Activated CD8-positive, alpha-beta T cell treated with anti-CD3 and anti-CD28 coated beads, Interleukin-2, amount 10 ng/mL, durations not matched to agents 7 days and 5 days (primary cell): ENCODE measurements around the gene GLYATL1B. TPM values are rescaled to one million over a fixed set of nuclear protein-coding genes. Genes with fewer than 3 reads are reported as not detected.
"Not testable (repeated sequence)": the region's sequence is repeated elsewhere in the genome, so short reads cannot be mapped to it uniquely, and the experiment has no call there.

Experiments used
- ATAC-seq: fragments of 150-1000 bp; cut with Tn5 transposase; one replicate; pipeline ENCODE4 v1.10.0; 2021; ENCODE audit warnings: moderate library complexity
- CTCF ChIA-PET: fragments of 350-600 bp; sonication (Branson Sonifier 250); formaldehyde crosslinking; loops from one replicate; lab custom pipeline; 2021; ENCODE audit warnings: antibody characterized with exemption; lab: Charles Lee
- POLR2A ChIA-PET: fragments of 350-600 bp; sonication (Branson Sonifier 250); formaldehyde crosslinking; loops from one replicate; lab custom pipeline; 2021; ENCODE audit warnings: antibody characterized with exemption; lab: Charles Lee
- DNase-seq: peaks from one replicate; pipeline ENCODE4 v3.0.0-alpha.2; 2020
- H3K27ac Mint-ChIP-seq: one replicate; pipeline ENCODE4 v1.8.0; 2021; ENCODE audit warnings: mild to moderate bottlenecking, mixed read lengths
- H3K27me3 Mint-ChIP-seq: one replicate; pipeline ENCODE4 v1.8.0; 2021; ENCODE audit warnings: low read depth, mixed read lengths
- H3K36me3 Mint-ChIP-seq: one replicate; pipeline ENCODE4 v1.8.0; 2021; ENCODE audit warnings: low read depth, mixed read lengths
- H3K4me1 Mint-ChIP-seq: one replicate; pipeline ENCODE4 v1.8.0; 2021; ENCODE audit warnings: low read depth, mixed read lengths
- H3K4me3 Mint-ChIP-seq: one replicate; pipeline ENCODE4 v1.8.0; 2021; ENCODE audit warnings: mild to moderate bottlenecking, mixed read lengths
- H3K9me3 Mint-ChIP-seq: one replicate; pipeline ENCODE4 v1.8.0; 2022; ENCODE audit warnings: mixed read lengths; ENCODE audit not compliant: insufficient read depth
- total RNA-seq, 2 experiments: library from RNA; stranded (reverse); gene quantifications; one replicate each; pipeline ENCODE4 v1.2.3, GENCODE V29; 2021

The GLYATL1B gene
- total RNA-seq, 2 experiments from 2014 or later: not detected

GRCh38 chr11:59135648-59136461, 49.7 kb downstream of the GLYATL1B start:
- peak; percentile 99 for ATAC-seq
- Mint-ChIP-seq H3K27me3 (no peaks in the 10 kb centered on the region), H3K36me3 (peaks cover 63% of the 10 kb centered on the region), H3K4me3 (peak overlapping the region; percentile 54), H3K27ac (peak overlapping the region; percentile 84), H3K9me3 (peaks cover 14% of the 10 kb centered on the region), H3K4me1 (peaks cover 24% of the 10 kb centered on the region)
- peak; percentile 92 for DNase-seq
- CTCF ChIA-PET: interaction anchor here (0.6 to 5.5 kb wide), 38 partner anchors 8 to 553 kb away, joined by 3 to 52 read pairs (median 4); partner anchors contain the start of gene FAM111B
- POLR2A ChIA-PET: interaction anchor here (0.9 to 2.1 kb wide), 2 partner anchors 22 to 28 kb away, joined by 3 to 18 read pairs; partner anchors contain the start of gene FAM111B

- DNase-seq, H3K27me3 Mint-ChIP-seq, H3K9me3 Mint-ChIP-seq, ATAC-seq, H3K27ac Mint-ChIP-seq, H3K4me3 Mint-ChIP-seq: not testable (repeated sequence)
- ChIA-PET CTCF (interaction anchor here (0.6 to 5.5 kb wide), 28 partner anchors 10 to 554 kb away, joined by 3 to 52 read pairs (median 6); partner anchors contain the start of gene FAM111B), POLR2A (interaction anchor here (2.1 kb wide), 1 partner anchor 29 kb away, joined by 18 read pairs; the partner anchor contains the start of gene FAM111B)
- peaks cover 56% of the 10 kb centered on the region for H3K36me3 Mint-ChIP-seq
- peaks cover 31% of the 10 kb centered on the region for H3K4me1 Mint-ChIP-seq
Measured at GRCh38 chr11:59136551-59136950, 50.4 kb downstream of the GLYATL1B start.

DNA sequence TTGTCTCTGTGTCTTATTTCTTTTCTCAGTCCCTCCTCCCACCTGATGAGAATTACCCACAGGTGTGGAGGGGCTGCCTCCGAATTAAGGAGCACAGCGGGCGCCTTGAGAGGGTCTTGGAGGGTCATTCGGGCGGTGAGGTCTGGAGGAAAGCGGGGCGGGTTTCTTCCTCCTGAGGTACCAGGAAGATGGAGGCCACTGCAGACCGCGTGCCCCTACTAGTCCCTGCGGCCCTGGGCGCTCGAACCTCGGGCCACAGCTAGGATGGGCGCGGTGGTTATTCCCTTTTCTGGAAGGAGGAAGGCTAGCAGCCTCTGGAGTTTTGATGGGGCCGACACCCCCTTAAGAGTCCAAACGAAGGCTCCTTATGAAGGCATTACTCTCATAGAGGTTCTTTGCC, 51.1 kb downstream of the GLYATL1B start:
- Mint-ChIP-seq H3K27ac (no peak overlapping the region), H3K4me3 (no peak overlapping the region), H3K36me3 (peaks cover 50% of the 10 kb centered on the region), H3K4me1 (peaks cover 38% of the 10 kb centered on the region), H3K27me3 (no peaks in the 10 kb centered on the region), H3K9me3 (peaks cover 7% of the 10 kb centered on the region)
- ChIA-PET CTCF (interaction anchor here (0.6 to 5.5 kb wide), 3 partner anchors 20 to 1758 kb away, joined by 3 to 47 read pairs (median 44); no protein-coding TSS in a partner anchor), POLR2A (no interaction called here)
- ATAC-seq (no peak), DNase-seq (no peak)

- ChIA-PET CTCF (interaction anchor here (5.5 kb wide), 1 partner anchor 19 kb away, joined by 44 read pairs; no protein-coding TSS in a partner anchor), POLR2A (no interaction called here)
- Mint-ChIP-seq H3K9me3 (no peaks in the 10 kb centered on the region), H3K4me1 (peaks cover 46% of the 10 kb centered on the region), H3K36me3 (peaks cover 48% of the 10 kb centered on the region), H3K27me3 (no peaks in the 10 kb centered on the region), H3K4me3 (no peak overlapping the region), H3K27ac (no peak overlapping the region)
- ATAC-seq (no peak), DNase-seq (no peak)
Measured at GRCh38 chr11:59138643-59139042, 52.5 kb downstream of the GLYATL1B start.

DNA sequence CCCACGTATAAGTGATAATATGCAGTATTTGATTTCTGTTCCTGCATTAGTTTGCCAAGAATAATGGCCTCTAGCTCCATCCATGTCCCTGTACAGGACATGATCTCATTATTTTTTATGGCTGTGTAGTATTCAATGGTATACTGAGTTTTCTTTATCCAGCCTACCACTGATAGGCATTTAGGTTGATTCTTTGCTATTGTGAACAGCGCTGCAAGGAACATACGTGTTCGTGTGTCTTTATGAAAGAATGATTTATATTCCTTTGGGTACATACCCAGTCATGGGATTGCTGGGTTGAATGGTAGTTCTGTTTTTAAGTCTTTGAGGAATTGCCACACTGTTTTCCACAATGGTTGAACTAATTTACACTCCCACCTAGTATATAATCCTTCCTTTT, 55.1 kb downstream of the GLYATL1B start:
- Mint-ChIP-seq H3K27ac (no peak overlapping the region), H3K4me3 (peak overlapping the region; percentile 97), H3K36me3 (peaks cover 46% of the 10 kb centered on the region), H3K4me1 (peaks cover 41% of the 10 kb centered on the region), H3K9me3 (no peaks in the 10 kb centered on the region), H3K27me3 (no peaks in the 10 kb centered on the region)
- no peak for DNase-seq
- POLR2A ChIA-PET: interaction anchor here (1.0 to 3.1 kb wide), 2 partner anchors 34 to 564 kb away, joined by 3 to 23 read pairs; partner anchors contain the start of gene FAM111B
- ATAC-seq: no peak
- CTCF ChIA-PET: interaction anchor here (1.0 to 9.1 kb wide), 8 partner anchors 10 to 619 kb away, joined by 3 to 178 read pairs (median 5); partner anchors contain the start of gene DTX4

DNA sequence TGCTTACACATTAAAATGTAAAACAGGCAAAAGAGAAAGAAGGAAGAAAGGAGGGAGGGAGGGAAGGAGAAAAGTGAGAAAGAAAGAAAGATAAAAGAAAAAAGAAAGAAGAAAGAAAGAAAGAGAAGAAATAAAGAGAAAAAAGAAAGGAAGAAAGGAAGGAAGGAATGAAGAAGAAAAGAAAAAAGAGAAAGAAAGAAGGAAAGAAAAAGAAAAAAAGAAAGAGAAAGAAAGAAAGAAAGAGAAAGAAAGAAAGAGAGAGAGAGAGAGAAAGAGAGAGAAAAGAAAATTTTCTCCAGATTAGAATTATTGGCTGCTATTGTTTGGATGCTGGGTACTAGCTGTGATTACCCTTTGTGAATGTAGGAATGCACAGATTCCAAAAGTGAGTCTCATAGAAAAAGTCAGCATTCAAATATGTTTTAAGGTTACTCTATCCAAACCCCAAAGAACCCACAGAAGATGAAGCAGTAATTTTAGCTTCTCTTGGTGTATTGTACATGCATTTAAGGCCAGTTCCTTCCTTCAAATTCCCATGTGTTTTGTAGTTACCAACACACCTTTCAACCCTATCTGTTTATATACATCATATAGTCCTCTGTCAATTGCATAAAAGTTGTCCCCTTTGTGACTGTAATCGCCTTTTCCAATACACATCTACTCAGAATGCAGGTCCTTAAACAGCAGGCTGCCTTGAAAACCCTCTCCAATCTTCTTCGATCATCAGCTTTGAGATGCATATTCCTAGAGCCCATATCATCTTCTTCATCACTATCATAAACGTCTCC, 55.8 kb downstream of the GLYATL1B start:
- POLR2A ChIA-PET: interaction anchor here (0.6 to 3.1 kb wide), 7 partner anchors 10 to 564 kb away, joined by 3 to 23 read pairs (median 3); partner anchors contain the start of genes DTX4 and FAM111B
- CTCF ChIA-PET: interaction anchor here (0.9 to 9.1 kb wide), 12 partner anchors 9 to 618 kb away, joined by 3 to 178 read pairs (median 4); partner anchors contain the start of genes DTX4 and FAM111B
- Mint-ChIP-seq H3K4me3 (peak overlapping the region; percentile 97), H3K36me3 (peaks cover 53% of the 10 kb centered on the region), H3K27me3 (no peaks in the 10 kb centered on the region), H3K4me1 (peaks cover 45% of the 10 kb centered on the region), H3K27ac (peak overlapping the region; percentile 97), H3K9me3 (no peaks in the 10 kb centered on the region)
- DNase-seq: no peak
- ATAC-seq: peak; percentile 2

GRCh38 chr11:59142530-59143507, 56.7 kb downstream of the GLYATL1B start, which contains the start of gene FAM111A:
TSS of gene FAM111A (plus strand) at chr11:59142856. CDS start at chr11:59148873, 6,017 bp downstream.
- Mint-ChIP-seq H3K27ac (peak within 1 kb of the TSS; percentile 97), H3K4me3 (peak within 1 kb of the TSS; percentile 97), H3K36me3 (peaks cover 57% of the 10 kb centered on the region), H3K4me1 (peaks cover 55% of the 10 kb centered on the region), H3K9me3 (no peaks in the 10 kb centered on the region), H3K27me3 (no peaks in the 10 kb centered on the region)
- peak; percentile 93 for ATAC-seq
- peak; percentile 94 for DNase-seq
- POLR2A ChIA-PET: interaction anchor here (0.6 to 3.1 kb wide), 8 partner anchors 9 to 407 kb away, joined by 3 to 27 read pairs (median 4); partner anchors contain the start of genes DTX4 and FAM111B
- CTCF ChIA-PET: interaction anchor here (0.7 to 9.1 kb wide), 12 partner anchors 8 to 617 kb away, joined by 3 to 178 read pairs (median 6); partner anchors contain the start of genes DTX4 and FAM111B

GRCh38 chr11:59144096-59144495, 58.0 kb downstream of the GLYATL1B start:
- H3K36me3 Mint-ChIP-seq: peaks cover 64% of the 10 kb centered on the region
- H3K9me3 Mint-ChIP-seq: no peaks in the 10 kb centered on the region
- no peaks in the 10 kb centered on the region for H3K27me3 Mint-ChIP-seq
- no peak for DNase-seq
- POLR2A ChIA-PET: interaction anchor here (0.7 to 2.4 kb wide), 9 partner anchors 9 to 567 kb away, joined by 3 to 27 read pairs (median 3); partner anchors contain the start of gene FAM111B
- peak overlapping the region; percentile 97 for H3K4me3 Mint-ChIP-seq
- peaks cover 67% of the 10 kb centered on the region for H3K4me1 Mint-ChIP-seq
- no peak for ATAC-seq
- H3K27ac Mint-ChIP-seq: peak overlapping the region; percentile 97
- CTCF ChIA-PET: interaction anchor here (0.9 to 9.1 kb wide), 14 partner anchors 8 to 576 kb away, joined by 3 to 178 read pairs (median 4); partner anchors contain the start of genes DTX4, FAM111B and PATL1
